Activated CD8-positive, alpha-beta memory T cell treated with anti-CD3 and anti-CD28 coated beads, Interleukin-2, amount 50 U/mL, for 24 hours (primary cell): Measurements from ENCODE around the gene EGR2.
A peak's percentile ranks its signal among the peaks of the same experiment; 100 is the strongest.
"Not testable (repeated sequence)": the region's sequence is repeated elsewhere in the genome, so short reads cannot be mapped to it uniquely, and the experiment has no call there.

Experiments
- DNase-seq: peaks from one replicate; pipeline ENCODE4 v3.0.0-alpha.2; 2020; ENCODE audit errors: extremely low read depth

EGR2 gene

DNA sequence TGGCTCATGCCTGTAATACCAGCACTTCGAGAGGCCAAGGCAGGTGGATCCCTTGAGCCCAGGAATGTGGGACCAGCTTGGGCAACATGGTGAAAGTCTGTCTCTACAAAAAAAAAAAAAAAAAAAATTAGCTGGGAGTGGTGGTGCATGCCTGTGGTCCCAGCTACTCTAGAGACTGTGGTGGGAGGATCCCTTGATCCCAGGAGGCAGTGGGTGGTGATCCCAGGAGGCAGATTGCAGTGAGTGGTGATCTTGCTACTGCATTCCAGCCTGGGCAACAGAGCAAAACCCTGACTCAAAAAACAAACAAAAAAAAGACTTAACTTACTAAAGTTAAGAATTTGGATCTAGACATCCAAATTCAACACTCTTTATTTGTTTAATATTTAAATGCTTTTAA lies 21.9 kb downstream of the EGR2 start:
- no peak for DNase-seq

DNA sequence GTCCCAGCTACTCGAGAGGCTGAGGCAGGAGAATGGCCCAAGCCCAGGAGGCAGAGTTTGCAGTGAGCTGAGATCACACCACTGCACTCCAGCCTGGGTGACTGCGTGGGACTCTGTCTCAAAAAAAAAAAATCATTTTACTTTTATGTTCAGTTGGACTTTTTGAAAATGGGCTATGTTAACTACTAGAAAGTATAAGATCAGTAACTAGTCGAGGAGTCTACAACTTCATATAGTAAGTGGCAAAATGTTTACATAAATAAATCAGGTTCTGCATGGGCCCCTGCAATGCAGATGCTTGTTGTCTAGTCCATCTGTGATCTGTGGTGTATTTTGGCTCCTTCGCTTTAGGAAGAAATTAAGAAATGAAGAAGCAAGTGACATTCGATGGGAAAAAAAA lies 23.9 kb downstream of the EGR2 start:
- no peak for DNase-seq

DNA sequence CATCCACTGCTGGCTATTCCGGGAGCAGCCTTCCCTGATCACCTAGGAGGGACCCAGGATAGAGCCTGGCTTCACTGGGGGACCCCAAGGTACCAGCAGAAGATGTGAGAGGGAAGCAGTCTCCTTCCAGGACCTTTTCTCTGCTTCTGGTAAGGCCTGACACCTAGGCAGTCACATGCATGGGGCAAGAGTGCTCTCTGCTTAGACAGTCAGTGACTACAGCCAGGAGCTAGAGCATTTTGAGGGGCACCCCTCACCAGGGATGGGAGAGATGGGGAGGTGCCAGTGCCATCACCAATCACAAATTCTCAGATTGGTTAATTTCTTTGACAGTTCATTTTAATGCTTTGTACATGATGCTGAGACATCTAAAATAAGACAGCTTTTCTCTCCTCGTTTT lies 25.6 kb downstream of the EGR2 start:
- DNase-seq, result no peak

DNA sequence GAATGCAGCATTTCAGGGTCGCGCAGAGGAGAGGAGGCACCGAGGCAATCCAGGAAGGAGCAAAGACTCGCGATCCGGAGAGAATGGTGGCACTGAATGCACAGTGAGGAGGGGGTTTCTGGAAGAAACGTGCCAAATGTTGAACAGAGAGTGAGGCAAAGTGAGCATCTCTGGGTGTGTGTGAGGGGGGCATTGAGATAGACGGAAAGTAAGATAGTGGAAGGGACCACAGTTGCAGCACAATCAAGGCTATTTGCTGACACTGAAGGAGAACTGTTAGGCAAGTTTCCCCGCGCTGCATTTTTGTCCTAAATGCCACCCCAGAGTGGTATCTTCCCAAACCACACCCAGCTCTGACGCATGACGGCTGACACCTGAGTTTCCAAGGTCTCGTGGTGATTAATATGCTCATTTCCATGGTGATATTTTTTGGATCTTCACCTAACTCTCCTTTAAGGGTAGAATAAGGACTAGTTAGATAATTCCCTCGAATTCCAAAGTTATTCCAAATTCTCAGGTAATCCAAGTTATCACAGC lies 26.1 kb downstream of the EGR2 start:
- DNase-seq, result no peak

DNA sequence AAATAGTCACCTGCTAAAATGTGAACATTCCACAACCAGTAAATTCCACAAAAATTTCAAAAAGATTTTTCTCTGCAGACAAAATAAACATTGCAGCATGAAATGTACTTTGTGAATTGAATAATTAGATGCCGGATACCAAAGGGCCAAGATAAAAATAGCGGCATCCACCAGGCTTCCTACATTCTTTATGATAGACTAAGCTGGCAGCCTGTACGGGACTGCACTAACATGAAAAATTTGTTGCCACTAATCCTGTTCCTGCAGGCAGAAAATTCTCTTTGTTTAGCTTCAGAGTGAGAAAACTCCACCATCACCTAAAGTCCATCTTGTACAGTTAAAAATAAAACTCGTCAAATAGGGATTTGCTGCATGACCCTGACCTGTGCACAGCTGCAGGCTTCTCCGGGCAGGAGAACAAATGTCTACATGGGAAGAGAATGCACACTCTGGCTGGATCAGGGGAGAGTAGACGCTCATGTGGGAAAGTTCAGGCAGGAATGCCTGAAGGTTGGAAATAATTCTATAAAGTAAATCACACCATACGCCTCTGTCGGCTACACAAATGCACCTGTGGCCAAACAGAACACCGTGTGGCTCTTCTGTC lies 27.2 kb downstream of the EGR2 start:
- DNase-seq, result no peak

DNA sequence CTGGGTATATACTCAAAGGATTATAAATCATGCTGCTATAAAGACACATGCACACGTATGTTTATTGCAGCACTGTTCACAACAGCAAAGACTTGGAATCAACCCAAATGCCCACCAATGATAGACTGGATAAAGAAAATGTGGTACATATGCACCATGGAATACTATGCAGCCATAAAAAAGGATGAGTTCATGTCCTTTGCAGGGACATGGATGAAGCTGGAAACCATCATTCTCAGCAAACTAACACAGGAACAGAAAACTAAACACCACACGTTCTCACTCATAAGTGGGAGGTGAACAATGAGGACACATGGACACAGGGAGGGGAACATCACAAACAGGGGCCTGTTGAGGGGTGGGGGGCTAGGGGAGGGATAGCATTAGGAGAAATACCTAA lies 27.9 kb downstream of the EGR2 start:
- DNase-seq, result not testable (repeated sequence)

DNA sequence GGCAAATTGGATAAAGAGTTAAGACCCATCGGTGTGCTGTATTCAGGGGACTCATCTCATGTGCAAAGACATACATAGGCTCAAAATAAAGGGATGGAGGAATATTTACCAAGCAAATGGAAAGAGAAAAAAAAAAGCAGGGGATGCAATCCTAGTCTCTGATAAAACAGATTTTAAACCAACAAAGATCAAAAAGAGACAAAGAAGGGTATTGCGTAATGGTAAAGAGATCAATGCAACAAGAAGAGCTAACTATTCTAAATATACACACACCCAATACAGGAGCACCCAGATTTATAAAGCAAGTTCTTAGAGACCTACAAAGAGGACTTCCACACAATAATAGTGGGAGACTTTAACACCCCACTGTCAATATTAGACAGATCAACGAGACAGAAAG lies 31.6 kb downstream of the EGR2 start:
- not testable (repeated sequence) for DNase-seq

DNA sequence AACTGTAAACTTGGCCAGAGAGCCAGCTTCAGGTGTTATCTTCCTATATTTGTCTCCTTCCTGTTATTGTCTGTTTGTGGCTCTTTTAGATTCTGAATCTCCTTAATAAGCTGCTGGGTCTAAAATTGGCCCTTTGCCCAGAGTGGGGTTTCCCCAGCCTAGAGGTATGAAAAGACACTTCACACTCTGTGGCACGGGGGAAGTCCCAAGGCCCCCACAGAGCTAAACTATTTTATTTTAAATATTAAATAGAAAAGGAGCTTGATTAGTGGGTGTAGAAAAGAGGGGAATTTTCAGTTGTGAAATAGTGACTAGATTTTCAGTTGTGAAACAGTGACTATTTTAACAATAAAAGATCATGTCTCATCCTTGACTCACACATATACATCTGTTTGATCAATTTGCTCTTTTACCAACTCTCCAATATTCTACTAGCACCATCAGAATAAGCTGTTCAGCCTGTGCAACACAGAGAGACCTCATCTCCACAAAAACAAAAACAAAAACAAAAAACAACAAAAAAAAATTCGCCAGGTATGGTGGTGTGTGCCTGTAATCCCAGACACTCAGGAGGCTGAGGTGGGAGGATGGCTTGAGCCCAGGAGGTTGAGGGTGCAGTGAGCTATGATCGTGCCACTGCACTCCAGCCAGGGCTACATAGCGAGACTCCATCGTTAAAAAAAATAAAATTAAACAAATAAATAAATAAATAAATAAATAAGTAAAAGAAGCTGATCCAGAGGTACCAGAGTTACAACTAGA lies 36.5 kb downstream of the EGR2 start:
- peak; percentile 81 for DNase-seq

DNA sequence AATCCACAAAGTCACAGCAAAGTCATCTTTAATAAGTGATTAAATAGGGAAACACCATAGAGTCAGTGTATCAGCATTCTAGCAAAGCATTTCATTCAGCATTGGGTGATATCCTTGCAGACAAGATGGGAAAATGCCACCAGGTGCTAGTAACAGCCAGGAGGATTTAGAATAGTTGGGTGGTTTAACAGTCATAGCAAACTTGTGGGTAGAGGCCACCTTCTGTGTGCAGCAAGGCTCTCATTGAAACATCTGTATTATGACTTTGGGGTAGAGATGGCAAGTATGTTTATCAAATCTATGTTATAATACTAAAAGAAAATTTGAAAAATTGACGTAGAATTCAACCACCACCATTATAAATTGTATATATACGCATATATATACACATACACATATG lies 38.0 kb downstream of the EGR2 start:
- DNase-seq, result no peak

DNA sequence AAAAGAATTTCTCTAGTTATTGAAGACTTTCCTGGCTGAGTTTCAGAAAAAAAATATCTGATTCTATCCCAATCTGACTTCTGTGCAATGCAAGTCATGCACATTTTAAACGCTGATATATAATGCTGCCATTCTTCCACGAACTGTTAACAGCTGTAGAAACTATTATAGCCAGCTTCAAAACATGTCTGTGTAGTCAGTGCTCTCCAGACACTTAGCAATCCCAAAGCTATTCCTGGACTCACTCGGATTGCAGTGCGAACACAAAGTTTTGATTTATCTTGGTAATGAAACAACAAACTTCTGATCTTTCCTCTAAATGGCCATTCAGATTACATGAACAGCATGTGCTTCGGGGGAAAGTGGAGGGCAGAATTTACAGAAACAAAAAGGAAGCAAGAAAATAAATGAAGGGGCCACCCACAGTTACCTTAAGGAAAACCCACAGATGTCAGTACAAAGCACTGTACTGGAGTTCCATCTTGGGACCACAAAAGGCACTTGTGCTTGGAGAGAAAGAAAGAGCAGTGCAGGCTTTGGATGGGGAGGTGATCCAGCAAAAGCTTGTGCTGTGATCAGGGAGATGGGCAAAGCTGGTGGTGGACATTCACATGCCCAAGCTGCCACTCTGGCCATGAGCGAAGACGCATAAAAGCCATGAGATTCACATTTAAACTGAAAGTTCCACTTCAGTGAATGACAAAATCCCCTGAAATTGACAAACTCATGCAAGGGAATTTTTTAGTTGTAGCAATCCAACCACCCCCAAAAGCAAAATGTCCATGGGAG lies 43.8 kb downstream of the EGR2 start:
- DNase-seq, result no peak

DNA sequence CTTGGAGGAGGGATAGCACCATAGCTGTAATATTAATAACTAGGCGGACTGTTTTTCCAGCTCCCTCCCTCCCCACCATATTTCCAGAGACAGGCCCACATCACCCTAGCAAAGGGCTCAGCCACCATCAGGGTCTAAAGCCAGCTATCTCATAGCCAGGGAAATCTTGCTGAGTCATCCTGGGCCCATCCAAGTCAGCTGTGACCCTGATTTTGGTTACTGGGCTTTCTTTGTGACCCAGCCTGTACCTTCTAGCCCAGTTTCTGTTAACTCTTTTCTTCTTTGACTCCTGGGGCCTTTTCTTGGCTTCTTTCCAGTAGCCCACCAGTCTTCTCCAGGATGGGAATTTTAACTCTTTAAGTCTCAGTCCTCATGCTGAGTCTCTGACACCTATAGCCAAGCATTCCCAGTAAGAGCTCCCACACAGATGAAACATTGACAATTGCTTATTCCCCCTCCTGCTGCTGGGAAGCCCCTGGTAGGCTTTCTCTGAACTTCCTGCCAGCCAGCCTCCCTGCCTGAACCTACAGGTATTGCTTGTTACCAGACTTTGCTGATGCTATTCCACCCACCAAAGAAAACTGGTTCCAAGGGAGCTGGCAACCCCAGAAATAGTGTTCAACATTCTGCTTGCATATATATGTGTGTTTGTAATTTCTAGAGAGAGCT lies 46.5 kb downstream of the EGR2 start:
- DNase-seq, result no peak

DNA sequence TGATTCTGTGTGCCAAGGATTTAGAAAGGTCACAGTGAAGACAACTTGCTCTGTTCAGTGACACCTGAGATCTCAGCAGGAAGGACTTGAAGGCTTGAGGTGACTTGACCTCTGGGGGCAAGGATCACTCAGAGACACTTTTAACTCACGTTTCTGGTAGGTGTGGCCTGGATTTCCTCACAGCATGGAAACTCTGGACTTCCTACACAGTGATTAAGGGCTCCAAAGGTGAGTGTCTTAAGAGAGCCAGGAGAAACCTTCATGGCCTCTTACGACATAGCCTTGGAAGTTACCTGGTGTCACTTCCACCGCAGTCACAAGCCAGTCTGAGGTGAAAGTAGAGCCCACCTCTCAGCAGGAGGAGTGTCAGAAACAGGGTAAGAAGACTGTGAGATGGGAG lies 49.8 kb downstream of the EGR2 start:
- no peak for DNase-seq

DNA sequence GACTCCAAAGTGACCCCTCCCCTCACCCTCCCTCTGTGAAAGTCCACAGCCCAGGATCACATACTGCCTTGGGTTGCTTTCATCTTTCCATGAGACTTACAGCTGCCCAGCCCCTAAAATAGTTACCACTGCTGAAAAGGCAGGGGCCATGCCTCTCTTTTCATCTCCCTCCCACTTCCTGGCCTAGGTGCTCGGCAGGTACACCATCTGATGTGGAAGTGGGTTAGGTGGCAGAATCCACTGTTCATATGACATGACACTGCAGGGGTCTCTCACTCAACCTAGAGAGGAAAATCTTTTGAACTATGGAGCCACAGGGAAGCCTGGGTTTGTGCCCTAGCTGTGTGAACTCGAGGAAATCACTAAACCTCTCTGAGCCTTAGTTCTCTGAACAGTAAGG lies 50.4 kb downstream of the EGR2 start:
- DNase-seq, result no peak

DNA sequence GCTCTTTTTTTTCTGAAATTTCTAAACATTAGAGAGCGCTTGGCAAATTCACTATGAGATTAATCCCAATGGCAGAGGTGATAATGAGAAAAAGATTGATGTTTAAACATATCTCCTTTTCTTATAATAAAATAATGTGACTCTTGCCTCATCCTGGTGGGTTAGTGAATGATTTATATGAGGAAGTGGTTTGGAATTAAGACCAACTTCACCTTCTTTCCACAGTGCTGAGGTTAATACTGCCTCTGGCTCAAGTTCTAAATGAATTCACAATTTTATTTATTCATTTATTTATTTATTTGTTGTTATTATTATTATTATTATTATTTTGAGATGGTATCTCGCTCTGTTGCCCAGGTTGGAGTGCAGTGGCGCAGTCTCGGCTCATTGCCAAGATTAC lies 52.2 kb downstream of the EGR2 start:
- DNase-seq, result no peak

DNA sequence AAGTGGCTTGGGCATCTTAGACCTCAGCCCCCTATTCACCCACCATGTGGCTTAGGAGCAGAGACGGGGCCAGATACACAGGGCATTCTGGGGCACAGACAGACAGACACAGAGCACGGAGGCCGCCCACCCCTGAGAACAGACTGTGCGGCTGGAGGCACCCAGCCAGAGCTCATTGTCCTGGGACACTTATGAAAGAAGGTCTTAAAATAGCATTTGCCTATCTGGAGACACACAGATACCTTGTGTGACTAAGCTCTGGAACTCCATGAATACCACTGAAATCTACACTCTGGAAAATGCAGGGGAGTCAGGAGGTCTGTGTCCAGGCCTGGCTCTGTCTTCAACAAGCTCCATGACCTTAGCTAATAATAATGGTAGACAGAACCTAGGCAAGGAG lies 53.0 kb downstream of the EGR2 start:
- no peak for DNase-seq
